NCI-H2227 treated with DMSO at 0.1 percent for 48 hours (cell line): ENCODE data around the gene TOR3A.

ENCODE experiments used
- DNase-seq: peaks from one replicate; lab custom pipeline; 2025; lab: John Stamatoyannopoulos, UW

Gene TOR3A

DNA sequence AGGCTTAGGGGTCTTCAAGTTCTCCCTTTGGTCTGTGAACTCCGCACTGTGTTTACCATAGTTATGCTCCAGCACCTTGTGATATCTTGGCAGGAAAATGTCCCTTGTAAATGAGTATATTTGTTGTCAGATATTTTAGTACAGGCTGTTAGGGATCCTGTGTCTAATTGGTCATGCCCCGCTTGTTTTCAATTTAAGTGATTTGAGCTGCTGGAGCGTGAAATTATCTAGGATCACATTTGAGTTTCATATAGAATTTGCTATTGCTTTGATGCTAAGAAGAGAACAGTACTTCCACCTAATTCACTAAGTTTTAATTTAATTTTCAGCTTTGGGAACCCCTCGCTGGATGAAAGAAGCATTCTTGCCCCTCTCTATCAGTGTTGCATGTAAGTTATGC, 15.4 kb upstream of the TOR3A start:
- DNase-seq: no peak

DNA sequence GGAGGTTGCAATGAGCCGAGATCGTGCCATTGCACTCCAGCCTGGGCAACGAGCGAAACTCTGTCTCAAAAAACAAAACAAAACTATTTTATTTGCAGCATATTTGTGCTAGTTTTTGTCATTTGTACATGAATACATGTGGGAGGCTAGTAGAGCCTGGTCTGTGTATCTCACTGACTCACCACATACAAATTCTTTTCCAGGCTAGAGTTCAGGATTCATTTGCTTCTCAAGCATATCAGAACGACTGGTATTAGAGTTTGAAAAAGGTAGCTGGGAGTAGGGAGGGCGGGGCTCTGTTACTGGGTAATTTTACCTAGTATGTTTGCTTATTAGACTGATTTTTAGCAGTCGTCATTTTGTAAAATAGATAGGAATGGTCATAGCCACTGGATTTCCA, 4.5 kb upstream of the TOR3A start:
- no peak for DNase-seq

DNA sequence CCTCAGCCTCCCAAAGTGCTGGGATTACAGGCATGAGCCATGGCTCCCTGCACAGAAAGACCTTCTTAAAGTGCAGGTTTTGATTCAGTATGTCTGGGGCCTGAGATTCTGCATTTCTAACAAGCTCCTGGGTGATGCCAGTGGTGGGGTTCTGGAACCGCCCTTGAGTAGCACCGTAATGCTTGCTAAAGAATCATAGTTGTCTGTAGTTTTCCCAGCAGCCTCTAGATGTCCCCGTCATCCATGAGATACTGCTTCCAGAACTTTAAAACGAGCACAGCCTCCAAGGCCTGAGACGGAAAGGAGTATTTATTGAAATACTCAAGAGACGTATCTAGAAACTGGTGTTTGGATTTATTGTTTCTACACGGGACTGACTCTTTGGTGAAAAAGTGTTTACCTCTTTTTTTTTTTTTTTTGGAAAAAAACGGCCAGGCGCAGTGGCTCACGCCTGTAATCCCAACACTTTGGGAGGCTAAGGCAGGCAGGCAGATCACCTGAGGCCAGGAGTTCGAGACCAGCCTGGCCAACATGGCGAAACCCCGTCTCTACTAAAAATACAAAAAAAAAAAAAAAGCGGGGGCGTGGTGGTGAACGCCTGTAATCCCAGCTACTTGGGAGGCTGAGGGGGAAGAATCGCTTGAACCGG, 2.6 kb upstream of the TOR3A start:
- DNase-seq: peak; percentile 84

DNA sequence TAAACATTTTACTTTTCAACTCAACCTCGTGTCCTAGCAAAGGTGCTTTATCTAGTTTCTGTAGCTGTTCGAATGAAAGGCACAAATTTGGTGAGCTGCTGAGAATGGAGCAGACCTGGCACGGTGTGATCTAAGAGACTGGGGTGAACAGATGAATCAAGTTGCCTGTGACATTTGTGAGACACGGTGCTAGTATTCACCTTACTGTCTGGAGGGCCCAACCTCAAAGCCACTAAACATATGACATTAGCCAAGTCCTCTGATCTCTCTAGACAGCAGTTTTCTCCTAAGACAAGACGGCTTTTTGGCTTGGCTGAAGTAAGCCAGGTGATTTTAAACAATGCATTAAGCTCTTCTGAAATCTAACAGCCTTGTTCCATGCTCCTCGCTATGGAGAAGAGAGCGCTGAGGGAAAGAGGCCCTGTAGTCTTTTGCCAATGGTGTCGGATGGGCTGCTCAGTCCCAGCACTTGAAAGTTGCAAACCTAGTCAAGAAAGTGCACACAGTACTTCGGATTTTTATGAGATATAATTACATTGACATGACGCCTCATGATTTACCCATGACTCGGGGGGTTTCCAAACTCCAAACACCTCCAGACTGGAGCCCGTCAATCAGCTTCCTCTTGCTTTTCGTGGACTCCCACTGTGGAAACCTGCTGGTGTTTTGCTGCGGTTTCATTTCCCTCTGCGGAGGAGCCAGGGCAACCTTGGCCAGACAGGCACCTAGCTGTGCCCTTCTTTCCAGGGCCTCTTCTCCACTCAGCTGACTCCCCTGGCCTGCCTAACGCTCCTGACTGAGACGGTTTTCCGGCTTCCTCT, 794 bp upstream of the TOR3A start:
- peak; percentile 67 for DNase-seq

DNA sequence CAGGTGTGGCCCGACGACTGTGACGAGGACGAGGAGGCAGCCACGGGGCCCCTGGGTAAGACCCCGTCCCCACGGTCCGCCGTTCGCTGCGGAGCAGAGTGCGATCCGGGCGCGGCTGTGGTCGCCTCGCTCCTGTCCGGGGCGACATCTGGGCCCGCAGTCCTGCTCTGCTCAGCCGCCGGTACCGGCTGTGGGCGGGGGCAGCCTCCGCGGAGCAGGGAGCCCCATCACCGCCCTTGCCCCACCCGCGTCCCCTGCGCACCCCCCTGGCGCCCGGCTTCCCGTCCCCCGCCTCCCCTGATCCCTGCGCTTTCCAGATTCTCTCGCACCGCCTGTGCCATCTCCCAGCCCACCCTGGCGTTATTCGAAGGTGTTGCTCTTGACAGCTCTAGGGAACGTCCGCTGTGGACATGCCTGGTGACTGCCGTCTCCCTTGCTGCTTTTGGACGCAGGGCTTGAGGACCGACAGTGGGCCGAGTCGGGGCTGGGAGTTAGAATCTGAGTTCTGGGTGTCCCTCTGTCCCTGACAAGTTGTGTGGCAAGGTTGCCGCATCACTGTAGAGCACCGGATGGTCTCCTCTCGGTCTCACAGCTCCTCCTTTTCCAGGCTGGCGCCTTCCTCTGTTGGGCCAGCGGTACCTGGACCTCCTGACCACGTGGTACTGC, 596 bp downstream of the TOR3A start:
- no peak for DNase-seq

DNA sequence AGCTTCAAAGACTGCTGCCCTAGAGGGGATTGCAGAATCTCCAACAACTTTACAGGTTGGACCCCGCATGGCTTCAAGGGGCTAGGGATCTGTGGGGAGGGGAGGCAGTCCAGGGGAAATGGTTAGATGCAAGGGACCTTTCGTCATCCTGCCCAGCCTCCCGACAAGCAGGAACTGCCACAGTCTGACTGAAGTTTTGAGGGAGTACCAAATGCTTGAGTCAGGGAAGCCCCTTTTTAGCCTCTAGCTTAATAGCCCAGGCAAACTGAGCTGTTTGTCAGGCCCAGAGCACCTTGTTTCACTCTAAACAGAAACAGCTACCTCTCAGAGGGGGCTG, 1.1 kb downstream of the TOR3A start:
- DNase-seq: no peak

DNA sequence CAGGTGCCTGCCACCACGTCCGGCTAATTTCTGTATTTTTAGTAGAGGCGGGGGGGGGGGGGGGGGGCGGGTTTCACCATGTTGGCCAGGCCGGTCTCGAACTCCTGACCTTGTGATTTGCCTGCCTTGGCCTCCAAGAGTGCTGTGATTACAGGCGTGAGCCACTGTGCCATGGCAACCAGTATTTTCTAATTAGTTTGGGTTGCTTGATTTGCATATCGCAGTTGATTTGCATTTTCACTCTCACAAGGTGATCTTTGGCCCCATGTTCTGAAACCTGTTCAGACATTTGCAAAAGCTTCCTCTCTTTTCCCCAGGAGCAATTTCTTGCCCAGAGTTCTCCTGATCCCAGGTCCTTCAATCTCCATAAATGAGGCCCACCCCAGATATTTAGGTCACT, 1.7 kb downstream of the TOR3A start:
- no peak for DNase-seq

DNA sequence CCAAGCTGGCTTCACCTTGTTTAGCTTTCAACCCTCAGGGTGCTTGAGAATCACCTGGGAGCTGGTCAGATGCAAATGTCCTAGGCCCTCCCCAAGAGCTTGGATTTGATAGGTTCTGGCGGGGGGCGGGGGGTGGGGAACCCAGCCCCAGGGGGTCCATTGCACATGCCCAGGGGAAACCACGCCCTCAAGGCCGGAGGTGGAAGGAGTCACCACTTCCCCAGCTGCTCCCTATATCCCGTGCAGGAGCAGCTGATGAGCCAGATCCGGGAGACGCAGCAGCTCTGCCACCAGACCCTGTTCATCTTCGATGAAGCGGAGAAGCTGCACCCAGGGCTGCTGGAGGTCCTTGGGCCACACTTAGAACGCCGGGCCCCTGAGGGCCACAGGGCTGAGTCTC, 5.8 kb downstream of the TOR3A start:
- no peak for DNase-seq

DNA sequence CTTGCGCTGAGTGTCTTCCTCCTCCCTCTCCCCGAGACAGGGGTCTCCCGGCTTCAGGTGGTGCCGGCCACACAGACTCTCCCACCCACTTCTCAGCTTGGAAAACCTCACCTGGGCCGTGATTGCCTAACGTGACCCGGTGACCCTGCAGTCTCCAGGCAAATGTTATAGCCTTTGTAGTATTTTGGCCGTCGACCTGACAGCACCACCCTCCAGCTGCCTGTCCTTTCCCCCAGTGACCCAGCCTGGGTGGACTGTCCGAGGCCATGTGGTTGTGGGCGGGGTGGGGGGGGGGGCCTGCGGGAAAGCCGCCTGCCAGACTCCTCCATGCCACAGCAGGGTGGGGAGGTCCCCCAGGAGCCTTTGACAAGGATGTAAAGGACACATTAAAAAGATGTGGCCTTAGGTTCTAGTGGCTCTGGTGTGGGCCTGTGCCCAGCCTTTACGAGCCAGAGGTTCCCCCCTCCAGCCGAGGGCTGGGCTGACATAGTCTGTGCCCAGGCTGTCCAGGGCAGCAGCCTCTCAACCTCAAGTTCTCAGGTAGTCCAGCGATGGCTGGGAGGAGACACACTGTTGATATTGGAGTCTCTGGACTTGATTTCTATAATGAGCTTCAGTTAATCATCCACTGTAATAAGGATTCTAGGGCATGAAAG, 8.1 kb downstream of the TOR3A start:
- no peak for DNase-seq

DNA sequence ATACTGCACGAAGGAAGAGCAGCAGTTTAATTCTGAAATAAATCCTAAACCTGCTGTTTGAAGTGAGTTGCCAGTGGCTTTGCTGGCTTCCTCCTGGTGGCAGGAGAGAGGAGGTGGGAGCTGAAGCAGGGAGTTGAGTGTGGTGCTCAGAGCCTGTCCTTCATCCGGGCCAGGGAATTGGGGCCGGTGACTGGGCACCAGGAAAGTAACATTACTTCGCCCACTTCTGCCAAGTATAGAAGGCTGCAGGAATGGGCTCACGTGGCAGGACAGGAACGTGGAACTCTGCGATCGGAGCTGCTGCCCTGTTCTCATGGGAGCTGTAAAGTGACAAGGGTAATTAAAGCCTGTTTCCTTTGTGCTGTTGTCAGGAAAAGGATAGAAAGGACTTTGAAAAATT, 8.7 kb downstream of the TOR3A start:
- DNase-seq: no peak

DNA sequence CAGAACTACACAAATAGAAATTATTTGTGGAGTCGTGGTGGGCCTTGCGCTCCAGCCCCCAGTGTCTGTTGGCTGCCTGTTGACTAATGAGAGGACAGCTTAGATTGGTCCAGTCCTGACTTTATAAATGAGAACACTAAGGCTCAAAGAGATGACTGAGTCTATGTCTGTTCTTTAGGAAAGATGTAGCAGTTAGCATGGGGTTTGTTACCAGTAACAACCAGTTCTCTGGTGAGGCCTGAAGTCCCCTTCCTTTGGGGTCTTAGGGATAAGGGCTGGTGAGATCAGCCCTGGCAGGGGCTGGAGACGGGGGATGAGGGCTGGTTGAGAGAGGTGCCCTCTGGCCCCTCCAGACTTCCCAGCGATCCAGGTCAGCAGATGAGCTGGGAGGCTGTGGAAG, 9.1 kb downstream of the TOR3A start:
- no peak for DNase-seq

DNA sequence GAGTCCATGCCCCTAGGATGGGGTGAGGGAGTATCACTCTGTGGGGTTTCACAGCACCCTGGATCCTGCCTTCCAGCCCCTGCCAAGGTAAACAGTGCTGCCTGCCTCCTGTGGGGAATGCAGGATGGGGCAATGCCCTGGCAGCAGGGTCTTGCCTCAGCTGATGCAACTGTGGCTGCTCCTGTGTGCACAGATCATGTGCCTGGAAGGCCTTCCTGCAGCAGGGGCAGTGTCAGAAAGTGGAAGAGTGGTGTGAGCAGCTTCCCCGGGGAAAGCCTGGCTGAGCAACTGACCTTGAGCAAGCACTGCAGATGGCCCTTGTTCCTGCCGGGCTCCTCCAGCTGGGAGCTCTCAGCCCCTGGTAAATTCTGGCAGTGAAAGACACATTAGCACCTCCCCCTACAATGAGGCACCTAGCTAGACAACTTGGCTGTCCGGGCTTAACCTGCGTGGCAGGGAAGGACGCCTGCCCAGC, 9.9 kb downstream of the TOR3A start:
- DNase-seq: no peak

DNA sequence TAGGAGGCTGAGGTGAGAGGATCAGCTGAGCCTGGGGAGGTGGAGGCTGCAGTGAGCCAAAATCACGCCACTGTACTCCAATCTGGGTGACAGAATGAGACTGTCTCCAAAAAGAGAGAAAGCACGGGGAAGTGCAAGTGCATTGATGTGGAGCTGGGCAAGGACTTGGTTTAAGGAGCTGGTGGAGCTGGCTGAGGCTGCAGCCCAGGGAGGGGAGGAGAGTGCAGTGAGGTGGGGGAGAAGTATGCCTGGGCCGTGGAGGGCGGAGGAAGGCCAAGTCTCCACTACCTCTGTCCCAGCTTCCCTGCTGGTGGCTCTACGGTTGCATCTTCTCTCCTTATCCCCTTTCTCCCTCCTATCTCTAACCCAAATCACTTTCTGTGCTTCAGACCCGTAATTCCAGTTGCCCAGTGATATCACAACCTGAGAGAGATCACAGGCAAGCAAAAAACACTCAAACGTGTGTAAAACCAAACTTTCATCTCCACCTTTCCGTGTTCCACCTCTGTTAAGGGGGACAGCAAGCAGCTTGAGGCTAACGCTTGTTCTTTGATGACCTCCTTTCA, 11.1 kb downstream of the TOR3A start:
- DNase-seq: no peak

DNA sequence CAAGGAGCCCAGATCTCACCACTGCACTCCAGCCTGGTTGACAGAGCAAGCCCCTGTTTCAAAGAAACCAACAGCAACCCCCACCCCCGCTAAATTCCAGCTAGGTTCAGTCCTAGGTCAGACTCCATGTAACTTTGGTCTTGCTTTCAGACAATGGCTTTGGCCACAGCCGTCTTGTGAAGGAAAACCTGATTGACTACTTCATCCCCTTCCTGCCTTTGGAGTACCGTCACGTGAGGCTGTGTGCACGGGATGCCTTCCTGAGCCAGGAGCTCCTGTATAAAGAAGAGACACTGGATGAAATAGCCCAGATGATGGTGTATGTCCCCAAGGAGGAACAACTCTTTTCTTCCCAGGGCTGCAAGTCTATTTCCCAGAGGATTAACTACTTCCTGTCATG, 12.9 kb downstream of the TOR3A start:
- DNase-seq: no peak

DNA sequence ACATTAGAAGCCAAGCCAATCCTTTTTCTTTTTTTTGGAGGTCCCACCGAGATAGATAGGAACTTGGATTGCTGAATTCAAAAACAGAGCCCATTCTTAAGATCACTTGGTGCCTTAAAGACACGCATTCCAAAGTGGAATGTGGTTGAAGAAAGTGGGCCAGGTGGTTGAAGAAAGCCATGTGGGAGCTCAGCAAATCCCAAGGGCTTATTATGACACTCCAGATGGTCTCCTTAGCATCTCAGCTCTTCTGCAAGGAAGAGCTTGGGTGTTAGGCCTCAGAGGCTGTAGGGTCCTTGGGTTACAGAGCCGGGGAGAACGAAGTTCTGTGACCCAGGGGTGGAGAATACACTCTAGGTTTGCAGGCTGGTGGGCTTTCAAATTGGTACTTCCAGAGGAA, 13.5 kb downstream of the TOR3A start:
- no peak for DNase-seq

DNA sequence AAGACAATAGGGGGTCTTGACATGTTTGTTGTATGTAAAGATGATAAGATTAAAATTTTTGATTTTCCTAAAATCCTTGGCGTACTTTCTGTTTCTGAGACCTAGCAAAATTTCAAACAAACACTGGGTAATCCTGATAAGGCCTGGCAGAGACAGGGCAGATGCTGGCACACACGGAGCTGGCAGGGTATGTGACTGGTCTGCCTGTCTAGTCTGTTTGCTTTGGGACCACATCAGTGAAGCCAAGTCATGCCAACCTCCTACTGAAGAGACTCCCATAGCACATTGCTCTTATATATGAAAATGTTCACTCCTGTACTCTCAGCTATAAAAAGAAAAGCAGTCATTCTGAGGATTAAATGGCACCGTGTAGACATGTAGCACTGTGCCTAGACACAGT, 14.1 kb downstream of the TOR3A start:
- no peak for DNase-seq

DNA sequence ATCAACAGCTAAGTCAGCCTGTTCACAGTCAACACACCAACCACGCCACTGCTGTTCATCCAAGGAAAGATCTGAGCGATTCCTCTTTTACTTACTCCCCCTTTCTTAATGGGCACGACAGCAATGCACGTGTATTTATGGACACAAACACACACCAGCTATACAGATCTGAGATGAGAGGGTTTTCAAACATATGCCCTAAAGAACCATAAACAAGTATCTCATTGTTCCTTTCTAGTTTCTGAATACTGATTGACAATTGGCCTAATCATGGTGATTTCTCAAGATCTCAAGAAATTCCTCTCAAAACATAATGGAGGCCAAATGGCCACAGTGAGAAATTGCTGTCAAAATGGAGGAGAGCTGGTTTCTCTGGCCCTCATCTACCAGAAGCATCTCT, 18.0 kb downstream of the TOR3A start:
- DNase-seq: no peak

DNA sequence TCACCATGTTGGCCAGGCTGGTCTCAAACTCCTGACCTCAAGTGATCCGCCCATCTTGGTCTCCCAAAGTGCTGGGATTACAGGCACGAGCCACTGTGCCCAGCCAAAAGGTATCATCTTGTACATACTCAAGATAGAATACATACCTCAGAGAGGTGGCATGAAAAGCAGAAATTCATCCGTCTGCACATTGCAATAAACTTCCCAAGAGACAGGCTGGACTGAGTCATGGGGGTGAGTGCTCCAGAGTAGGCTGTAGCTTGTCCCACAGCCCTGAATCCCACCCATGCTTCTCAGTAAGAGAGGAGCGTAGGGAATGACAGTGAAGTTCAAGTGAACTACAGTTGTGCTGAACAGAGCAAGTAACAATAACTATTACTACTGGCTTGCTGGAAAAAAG, 19.7 kb downstream of the TOR3A start:
- DNase-seq: no peak

DNA sequence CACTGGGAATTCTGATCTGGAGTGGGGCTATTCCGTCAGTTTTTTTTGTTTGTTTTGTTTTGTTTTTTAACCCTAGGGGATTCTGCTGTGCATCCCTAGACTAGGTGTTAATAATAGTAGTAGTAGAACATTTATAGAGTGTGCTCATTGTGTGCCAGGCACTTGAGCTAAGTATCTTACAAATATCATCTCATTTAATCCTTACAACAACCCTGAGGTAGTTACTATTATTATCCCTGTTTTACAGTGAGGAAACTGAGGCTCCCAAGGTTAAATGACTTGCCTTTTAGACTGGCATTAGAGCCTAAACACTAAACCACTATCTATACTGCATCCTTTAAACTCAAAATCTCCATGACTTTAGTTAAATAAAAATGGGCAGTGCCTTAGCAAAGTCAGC, 22.1 kb downstream of the TOR3A start:
- no peak for DNase-seq

DNA sequence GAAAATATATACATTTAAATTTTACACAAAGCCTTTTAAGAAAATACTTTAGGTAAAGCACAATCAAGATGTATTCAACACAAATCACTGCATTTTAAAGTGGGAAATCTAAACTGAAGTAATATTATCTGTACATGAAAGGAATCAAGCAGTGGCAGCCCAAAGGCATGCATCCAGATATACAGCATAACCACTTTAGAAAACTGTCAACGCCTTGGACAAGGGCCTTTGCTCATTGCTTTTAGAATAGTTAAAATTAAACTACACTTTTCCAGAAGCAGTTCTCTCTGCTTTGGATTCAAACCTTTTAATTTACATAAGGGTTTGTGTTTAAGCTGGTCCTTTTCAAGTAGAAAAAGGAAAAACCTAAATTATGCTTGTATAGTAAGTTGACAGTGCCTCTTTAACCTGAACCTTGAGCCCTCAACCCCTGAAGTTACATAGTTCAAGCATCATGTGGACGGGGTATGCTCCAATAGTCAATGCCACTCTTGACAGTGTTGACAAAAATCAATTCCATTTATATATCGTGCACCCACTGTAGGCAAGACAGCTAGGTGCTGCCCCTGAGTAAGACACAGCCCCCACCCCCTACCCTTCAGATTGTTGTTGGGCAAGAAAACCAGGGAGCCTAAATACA, 22.9 kb downstream of the TOR3A start:
- no peak for DNase-seq

DNA sequence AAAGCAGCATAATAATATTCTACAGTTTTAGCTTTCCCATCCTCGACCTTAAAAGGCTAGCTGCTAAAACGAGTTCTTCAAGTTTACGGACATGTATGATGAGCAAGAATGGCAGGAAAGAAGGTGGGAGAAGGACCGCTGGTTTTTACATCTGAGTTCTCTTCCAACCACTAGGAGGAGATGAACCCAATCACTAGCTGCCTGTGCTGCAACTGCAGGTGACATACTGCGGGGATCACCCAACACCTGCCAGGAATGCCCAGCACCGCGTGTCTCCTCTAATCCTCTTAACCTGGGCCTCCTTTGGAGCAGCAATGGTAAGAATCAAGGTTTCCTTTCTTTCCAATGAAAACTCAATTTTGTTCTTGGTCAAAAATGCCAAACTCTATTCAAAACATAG, 23.5 kb downstream of the TOR3A start:
- DNase-seq: no peak
